Measurements from ENCODE around the gene ABCA9.

- no peak for TF ChIP-seq POLR2A (IDR thresholded peaks at IDR 0.05)
- no peak for TF ChIP-seq CTCF (IDR thresholded peaks at IDR 0.05)
Measured at GRCh38 chr17:68987966-68988365, 72.8 kb downstream of the ABCA9 start.
